Measurements from ENCODE around the gene STS.

Gene STS

DNA sequence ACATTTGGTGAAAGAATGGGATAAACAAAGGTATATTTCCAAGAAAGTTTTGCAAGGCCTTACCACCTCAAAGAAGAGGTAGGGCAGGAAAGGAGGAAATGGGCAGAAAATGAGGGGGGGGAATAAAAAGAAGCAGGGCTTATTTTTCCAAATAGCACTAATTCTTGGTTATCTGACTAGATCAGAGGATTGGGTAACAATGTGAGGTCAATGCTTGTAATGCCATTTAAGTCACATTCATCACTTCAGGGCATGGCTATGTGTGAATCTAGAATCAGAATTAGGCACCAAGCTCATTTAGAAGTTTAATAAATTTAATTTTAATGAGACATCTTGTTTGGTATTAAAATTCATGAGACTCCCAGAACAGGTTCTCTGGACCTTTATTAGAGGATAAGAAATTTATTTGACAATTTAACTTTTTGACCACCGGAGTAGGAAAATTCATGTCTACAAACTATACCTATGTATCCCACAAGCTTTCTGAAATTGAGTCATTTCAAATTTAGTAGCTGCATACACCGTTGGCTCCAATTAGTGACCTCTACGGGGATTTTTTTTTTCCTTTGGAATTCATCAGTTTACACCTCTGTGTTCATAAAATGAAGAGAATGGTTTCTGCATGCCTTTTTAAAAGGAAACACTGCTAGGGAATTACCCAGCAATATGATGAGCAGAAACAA is 1.4 kb upstream of the STS start:
- peak overlapping the region; percentile 70; the same call in 1 of the 2 replicates for H3K4me3 ChIP-seq (replicated peaks; ENCODE audit: low read depth, low read length)
- TF ChIP-seq, protein P1, sequence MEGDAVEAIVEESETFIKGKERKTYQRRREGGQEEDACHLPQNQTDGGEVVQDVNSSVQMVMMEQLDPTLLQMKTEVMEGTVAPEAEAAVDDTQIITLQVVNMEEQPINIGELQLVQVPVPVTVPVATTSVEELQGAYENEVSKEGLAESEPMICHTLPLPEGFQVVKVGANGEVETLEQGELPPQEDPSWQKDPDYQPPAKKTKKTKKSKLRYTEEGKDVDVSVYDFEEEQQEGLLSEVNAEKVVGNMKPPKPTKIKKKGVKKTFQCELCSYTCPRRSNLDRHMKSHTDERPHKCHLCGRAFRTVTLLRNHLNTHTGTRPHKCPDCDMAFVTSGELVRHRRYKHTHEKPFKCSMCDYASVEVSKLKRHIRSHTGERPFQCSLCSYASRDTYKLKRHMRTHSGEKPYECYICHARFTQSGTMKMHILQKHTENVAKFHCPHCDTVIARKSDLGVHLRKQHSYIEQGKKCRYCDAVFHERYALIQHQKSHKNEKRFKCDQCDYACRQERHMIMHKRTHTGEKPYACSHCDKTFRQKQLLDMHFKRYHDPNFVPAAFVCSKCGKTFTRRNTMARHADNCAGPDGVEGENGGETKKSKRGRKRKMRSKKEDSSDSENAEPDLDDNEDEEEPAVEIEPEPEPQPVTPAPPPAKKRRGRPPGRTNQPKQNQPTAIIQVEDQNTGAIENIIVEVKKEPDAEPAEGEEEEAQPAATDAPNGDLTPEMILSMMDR (IDR thresholded peaks at IDR 0.05; ENCODE audit: low read depth, low read length, missing control alignments), result no peak
- no peak for DNase-seq (ENCODE audit: extremely low read depth, low read depth)

DNA sequence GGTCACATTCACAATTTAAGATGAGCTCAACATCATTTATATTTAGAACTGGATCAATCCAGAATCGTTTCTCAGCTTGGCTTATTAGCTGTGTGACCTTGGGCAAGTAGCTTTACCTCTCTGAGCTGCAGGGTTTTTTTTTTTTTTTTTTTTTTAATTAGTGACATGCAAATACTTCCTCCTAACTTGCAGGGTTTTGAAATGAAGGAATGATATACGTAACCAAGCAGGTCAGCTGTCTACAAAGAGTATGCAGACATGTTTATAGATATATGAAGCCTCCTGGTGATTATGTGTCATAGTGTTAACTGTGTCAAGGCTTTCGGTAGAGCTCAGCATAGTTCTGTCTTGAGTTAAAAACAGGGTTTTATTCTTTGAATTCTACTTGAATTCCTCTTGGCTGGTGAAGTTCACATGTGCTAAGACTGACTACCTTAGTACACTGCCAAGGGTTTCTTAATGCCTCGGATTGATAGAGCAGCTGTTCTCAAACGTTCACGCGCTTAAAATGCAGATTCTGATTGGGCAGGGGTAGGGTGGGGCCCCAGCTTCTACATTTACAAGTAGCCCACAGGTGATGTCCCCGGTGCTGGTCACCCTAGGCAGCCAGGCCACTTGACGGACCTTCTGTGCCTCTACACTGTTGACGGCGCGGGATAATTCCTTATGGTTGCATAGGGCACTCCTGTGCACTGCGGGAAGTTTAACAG is 654 bp upstream of the STS start:
- peak overlapping the region; percentile 70 for H3K4me3 ChIP-seq (replicated peaks; ENCODE audit: low read depth, low read length)
- no peak for DNase-seq (ENCODE audit: extremely low read depth, low read depth)
- TF ChIP-seq, protein P1 (IDR thresholded peaks at IDR 0.05; ENCODE audit: low read depth, low read length, missing control alignments), result no peak

DNA sequence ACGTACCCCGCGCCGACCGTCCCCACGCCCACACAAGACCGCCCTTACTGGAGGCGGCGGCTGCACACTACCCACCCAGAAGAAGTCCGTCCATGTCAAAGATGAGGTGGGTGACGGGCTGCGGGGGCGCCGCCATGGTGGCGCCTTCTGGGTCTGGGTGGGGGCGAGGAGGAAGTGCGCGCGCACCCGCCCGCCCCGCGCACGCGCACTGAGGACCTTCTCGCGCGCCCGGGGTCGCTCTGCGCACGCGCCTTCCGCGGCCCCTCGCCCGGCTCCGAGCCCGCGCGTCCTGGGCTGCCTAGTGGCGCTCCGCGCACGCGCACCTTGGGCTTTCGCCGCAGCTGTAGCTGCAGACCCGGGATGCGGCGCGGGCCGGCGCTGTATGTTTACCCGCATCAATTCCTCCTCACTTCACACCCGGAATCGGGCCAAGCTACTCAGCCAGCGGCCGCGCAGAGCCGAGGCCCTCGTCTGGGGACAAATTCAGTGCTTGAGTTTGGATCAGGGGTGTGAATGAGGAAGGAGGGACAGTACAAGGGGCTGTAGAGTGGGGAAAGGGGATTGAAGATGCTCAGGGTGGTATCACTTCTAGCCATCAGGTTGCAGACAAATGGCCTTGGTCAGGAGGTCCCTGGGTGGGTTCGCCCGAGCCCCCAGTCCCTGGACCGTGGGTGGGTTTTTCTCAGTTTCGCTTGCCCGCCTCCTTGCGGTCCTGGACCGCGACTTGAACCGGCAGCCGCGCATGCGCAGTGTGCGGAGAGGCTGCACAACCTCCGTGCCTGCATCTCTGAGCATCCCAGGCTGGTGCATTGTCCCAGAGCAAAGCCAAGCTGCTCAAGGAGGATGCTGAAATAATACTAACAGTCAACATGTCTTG is 704 bp downstream of the STS start, which contains the start of gene PUDP:
Gene PUDP, minus strand, starts transcription at position 176 of the 877 bp plus-strand sequence. Its CDS starts 40 bp downstream, at position 136.
- DNase-seq (ENCODE audit: extremely low read depth, low read depth), result no peak
- TF ChIP-seq, protein P1 (IDR thresholded peaks at IDR 0.05; ENCODE audit: low read depth, low read length, missing control alignments), result no peak
- peak within 1 kb of the TSS; percentile 70 for H3K4me3 ChIP-seq (replicated peaks; ENCODE audit: low read depth, low read length)

DNA sequence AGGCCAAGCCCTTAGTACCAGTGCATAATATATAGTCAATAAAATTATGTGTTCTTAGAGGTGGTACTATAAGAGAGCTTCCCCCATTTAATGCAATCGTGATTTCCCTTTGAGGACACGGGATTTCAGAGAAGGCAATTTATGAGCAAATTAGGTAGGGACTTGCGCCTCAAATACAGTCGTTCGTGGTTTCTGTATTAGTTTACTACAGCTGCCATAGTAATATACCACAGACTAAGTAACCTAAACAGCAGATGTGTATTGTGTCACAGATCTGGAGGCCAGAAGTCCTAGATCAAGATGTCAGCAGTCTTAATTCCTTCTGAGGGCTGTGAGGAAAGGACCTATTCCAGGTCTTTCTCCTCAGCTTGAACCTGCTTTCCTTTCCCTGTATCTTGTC is 1.9 kb downstream of the STS start:
- no peak for DNase-seq (ENCODE audit: extremely low read depth, low read depth)
- TF ChIP-seq, protein P1 (IDR thresholded peaks at IDR 0.05; ENCODE audit: low read depth, low read length, missing control alignments), result no peak
- no peak overlapping the region for H3K4me3 ChIP-seq (replicated peaks; ENCODE audit: low read depth, low read length)

DNA sequence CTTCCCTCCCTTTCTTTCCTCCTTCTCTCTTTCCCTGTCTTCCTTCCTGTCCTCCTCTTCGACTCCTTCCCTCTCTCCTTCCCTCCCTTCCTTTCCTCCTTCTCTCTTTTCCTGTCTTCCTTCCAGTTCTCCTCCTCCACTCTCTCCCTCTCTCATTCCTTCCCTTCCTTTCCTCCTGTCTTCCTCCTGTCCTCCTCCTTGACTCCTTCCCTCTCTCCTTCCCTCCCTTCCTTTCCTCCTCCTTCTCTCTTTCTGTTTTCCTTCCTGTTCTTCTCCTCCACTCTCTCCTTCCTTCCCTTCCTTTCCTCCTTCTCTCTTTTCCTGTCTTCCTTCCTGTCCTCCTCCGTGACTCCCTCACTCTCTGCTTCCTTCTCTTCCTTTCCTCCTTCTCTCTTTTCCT is 5.7 kb downstream of the STS start:
- DNase-seq (ENCODE audit: extremely low read depth, low read depth), result no peak
- TF ChIP-seq, protein P1 (IDR thresholded peaks at IDR 0.05; ENCODE audit: low read depth, low read length, missing control alignments), result no peak
- H3K4me3 ChIP-seq (replicated peaks; ENCODE audit: low read depth, low read length), result no peak overlapping the region

DNA sequence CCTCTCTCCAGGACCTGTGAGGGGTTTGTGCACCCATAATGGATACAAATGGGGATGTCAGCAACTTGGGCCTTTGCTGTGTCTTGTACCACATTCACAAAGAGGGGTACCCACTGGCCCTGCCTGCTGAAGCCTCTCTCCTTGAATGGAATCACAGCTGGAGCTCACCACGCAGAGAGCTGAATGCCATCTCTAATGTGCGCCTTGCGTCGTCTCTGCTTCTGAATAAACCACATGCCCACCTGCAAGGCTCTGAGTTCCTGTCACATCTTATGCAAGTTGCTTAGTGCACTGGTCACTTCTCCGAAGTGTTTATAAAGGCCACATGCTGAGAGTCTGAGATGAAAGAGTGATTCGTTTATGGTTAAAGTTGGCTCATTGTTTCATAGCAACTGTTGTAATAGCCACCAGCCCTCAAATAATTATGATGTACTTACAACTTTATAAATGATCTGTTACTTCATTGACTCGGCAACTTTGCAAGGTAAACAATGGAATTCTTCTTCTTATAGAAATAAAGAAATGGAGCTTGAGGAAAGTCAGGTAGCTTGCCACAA is 6.6 kb downstream of the STS start:
- no peak overlapping the region for H3K4me3 ChIP-seq (replicated peaks; ENCODE audit: low read depth, low read length)
- TF ChIP-seq, protein P1 (IDR thresholded peaks at IDR 0.05; ENCODE audit: low read depth, low read length, missing control alignments), result no peak
- DNase-seq (ENCODE audit: extremely low read depth, low read depth), result no peak
